Measurements from ENCODE around the gene CEACAM8.

DNA sequence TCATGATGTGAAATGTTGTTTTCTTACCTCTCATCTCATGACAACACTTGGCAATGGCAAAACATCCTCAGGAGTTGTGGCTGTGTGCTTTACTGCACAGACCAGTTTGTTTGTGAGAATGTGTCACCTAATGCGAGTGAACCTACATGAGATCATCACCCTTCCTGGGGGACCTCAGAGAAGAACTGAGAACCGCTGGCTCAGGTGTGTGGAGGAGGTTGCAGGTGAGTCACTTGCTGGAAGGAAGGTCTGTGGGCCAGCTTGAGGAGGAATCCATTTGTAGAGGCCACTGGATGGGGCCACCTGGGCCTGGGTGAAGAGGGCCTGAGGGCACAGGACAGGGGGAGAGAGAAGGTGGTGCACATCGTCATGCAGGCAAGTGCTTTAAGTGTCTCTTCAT, 63.4 kb downstream of the CEACAM8 start:
- TF ChIP-seq, protein P1, sequence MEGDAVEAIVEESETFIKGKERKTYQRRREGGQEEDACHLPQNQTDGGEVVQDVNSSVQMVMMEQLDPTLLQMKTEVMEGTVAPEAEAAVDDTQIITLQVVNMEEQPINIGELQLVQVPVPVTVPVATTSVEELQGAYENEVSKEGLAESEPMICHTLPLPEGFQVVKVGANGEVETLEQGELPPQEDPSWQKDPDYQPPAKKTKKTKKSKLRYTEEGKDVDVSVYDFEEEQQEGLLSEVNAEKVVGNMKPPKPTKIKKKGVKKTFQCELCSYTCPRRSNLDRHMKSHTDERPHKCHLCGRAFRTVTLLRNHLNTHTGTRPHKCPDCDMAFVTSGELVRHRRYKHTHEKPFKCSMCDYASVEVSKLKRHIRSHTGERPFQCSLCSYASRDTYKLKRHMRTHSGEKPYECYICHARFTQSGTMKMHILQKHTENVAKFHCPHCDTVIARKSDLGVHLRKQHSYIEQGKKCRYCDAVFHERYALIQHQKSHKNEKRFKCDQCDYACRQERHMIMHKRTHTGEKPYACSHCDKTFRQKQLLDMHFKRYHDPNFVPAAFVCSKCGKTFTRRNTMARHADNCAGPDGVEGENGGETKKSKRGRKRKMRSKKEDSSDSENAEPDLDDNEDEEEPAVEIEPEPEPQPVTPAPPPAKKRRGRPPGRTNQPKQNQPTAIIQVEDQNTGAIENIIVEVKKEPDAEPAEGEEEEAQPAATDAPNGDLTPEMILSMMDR (IDR thresholded peaks at IDR 0.05), result no peak
- TF ChIP-seq RAD21 (conservative IDR thresholded peaks at IDR 0.05 in 1 of 2, IDR thresholded peaks at IDR 0.05 in 1 of 2) (no peak), POLR2A (IDR thresholded peaks at IDR 0.05; ENCODE audit: low read length) (no peak), MYC (IDR thresholded peaks at IDR 0.05; ENCODE audit: borderline replicate concordance, low read length) (no peak), HOXA7 (CRISPR knock-in tag; IDR thresholded peaks at IDR 0.05) (no peak)
- TF ChIP-seq, protein P2, sequence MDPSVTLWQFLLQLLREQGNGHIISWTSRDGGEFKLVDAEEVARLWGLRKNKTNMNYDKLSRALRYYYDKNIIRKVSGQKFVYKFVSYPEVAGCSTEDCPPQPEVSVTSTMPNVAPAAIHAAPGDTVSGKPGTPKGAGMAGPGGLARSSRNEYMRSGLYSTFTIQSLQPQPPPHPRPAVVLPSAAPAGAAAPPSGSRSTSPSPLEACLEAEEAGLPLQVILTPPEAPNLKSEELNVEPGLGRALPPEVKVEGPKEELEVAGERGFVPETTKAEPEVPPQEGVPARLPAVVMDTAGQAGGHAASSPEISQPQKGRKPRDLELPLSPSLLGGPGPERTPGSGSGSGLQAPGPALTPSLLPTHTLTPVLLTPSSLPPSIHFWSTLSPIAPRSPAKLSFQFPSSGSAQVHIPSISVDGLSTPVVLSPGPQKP (IDR thresholded peaks at IDR 0.05; ENCODE audit: low read depth, low read length), result no peak

Data from A549 (cell line).